SH-SY5Y (cell line): ENCODE results near the gene ATF6.

Experiments
- GATA2 ChIP-seq: IDR thresholded peaks from 2 replicates; pipeline ENCODE4 v1.6.1; 2011; ENCODE audit warnings: mild to moderate bottlenecking, low read depth, low read length
- GATA3 ChIP-seq: IDR thresholded peaks from 2 replicates; pipeline ENCODE4 v1.6.1; 2011; ENCODE audit warnings: low read depth, mild to moderate bottlenecking, low read length, moderate library complexity

DNA sequence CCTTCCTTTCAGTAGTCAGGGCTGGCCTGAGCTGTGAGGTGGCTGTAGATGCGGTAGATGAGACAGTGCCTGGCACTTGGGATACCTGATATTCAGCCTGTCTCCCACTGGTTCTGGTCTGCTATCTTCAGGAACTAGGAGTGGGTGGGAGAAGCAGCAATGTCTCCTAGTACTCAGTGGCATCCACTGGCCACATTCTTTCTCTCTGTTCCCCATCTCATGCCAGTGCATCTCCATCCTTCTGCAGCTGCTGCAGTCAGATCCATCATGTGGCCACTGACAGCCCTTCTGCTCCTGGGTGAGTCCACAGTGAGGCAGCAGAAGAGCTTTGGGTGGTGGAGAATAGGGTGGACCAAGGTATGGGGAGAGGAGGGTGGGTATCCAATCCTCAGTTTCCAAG is 43.7 kb upstream of the ATF6 start:
- TF ChIP-seq GATA2 = no peak
- TF ChIP-seq GATA3 = no peak
